Stomach (tissue), 4 donors: ENCODE data around the gene POC5.

Source experiments
- EP300 ChIP-seq: sonication (generic); formaldehyde crosslinking; IDR thresholded peaks from one replicate; pipeline ENCODE4 v1.6.1; 2017; ENCODE audit warnings: antibody characterized with exemption
- POLR2A ChIP-seq, 4 donors: fragments of 450-650 bp; IDR thresholded peaks; one replicate each; pipeline ENCODE4 v1.6.1; 2016; ENCODE audit warnings: antibody characterized with exemption in 4 of 4, control low read depth in 2 of 4, mild to moderate bottlenecking in 1 of 4, moderate library complexity in 1 of 4
- POLR2AphosphoS5 ChIP-seq, 3 donors: sonication (generic); formaldehyde crosslinking; IDR thresholded peaks; one replicate each; pipeline ENCODE4 v1.6.1; 2016; ENCODE audit warnings: antibody characterized with exemption in 3 of 3

DNA sequence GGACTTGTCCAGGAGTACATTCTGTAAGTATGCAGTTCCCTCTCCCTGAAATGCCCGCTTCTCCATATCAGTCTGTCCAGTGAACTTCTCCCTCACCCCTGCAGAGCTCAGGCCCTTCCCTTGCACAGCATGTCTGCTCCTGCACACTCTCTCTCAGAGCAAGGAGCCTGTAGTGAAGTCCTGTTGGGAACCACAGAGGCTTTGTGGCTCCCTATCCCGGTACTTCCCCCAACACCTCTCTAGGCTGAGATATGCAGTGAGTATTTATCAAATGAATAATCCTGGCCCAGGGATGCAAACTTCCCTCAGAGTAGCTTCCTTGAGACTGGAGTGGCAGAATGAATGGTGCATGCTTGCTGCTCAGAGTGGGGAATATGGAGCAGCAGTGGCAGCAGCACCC lies 48.8 kb downstream of the POC5 start:
- TF ChIP-seq POLR2A (IDR thresholded peaks at IDR 0.05): no peak
- TF ChIP-seq EP300: no peak
- TF ChIP-seq POLR2AphosphoS5 (IDR thresholded peaks at IDR 0.05): no peak
